GM12873 (cell line): ENCODE data around the gene FOXN3.

Experiments
- CTCF ChIP-seq: IDR thresholded peaks from 2 replicates; pipeline ENCODE4 v1.5.1; 2012; ENCODE audit warnings: low read depth, mild to moderate bottlenecking, moderate library complexity, low read length, control low read depth; ENCODE audit not compliant: insufficient read depth; ENCODE audit errors: missing control alignments

FOXN3 gene

GRCh38 chr14:89417465-89418225, 612 bp upstream of the FOXN3 start:
- TF ChIP-seq CTCF: peak; percentile 60

- TF ChIP-seq CTCF: no peak
Measured at GRCh38 chr14:89416002-89416995, 734 bp downstream of the FOXN3 start.

- no peak for TF ChIP-seq CTCF
Measured at GRCh38 chr14:89415159-89415558, 1.9 kb downstream of the FOXN3 start.

GRCh38 chr14:89411976-89412375, 5.1 kb downstream of the FOXN3 start:
- no peak for TF ChIP-seq CTCF

GRCh38 chr14:89409961-89410360, 7.1 kb downstream of the FOXN3 start:
- no peak for TF ChIP-seq CTCF

- peak; percentile 16 for TF ChIP-seq CTCF
Measured at GRCh38 chr14:89408907-89409700, 7.9 kb downstream of the FOXN3 start.

- no peak for TF ChIP-seq CTCF
Measured at GRCh38 chr14:89407856-89408255, 9.2 kb downstream of the FOXN3 start.
